Natural killer cell (primary cell): ENCODE data around the gene MARK1. TPM values are rescaled to one million over a fixed set of nuclear protein-coding genes. Genes with fewer than 3 reads are reported as not detected.

ENCODE experiments used
- ATAC-seq, 3 donors: fragments of 150-1000 bp in 2 of 3; fragments of 200-7000 bp in 1 of 3; cut with Tn5 transposase; 1 replicate in 1 of 3; 2 replicates in 2 of 3; pipeline ENCODE4 v1.10.0; 2021; ENCODE audit warnings: mild to moderate bottlenecking in 2 of 3, moderate library complexity in 2 of 3
- DNase-seq, 2 donors: peaks; one replicate each; pipeline versions ENCODE4 v3.0.0 to v3.0.0-alpha.2; 2013 to 2021; ENCODE audit warnings: mixed read lengths in 1 of 2
- H3K27ac ChIP-seq: one replicate; pipeline ENCODE4 v1.5.1; 2013; ENCODE audit warnings: mild to moderate bottlenecking, low read length
- H3K27me3 ChIP-seq: one replicate; pipeline ENCODE4 v1.6.1; 2013; ENCODE audit warnings: low read length; ENCODE audit not compliant: control insufficient read depth, insufficient read depth
- H3K36me3 ChIP-seq: one replicate; pipeline ENCODE4 v1.6.1; 2013; ENCODE audit warnings: low read length; ENCODE audit not compliant: control insufficient read depth, insufficient read depth
- H3K4me1 ChIP-seq: one replicate; pipeline ENCODE4 v1.6.1; 2013; ENCODE audit warnings: low read length; ENCODE audit not compliant: control insufficient read depth, insufficient read depth
- H3K4me3 ChIP-seq: one replicate; pipeline ENCODE4 v1.5.1; 2013; ENCODE audit warnings: low read length
- H3K9me3 ChIP-seq: one replicate; pipeline ENCODE4 v1.6.1; 2013; ENCODE audit warnings: low read length; ENCODE audit not compliant: control insufficient read depth, insufficient read depth
- H3K27ac Mint-ChIP-seq, 2 donors: one replicate each; pipeline ENCODE4 v1.8.0; 2022; ENCODE audit warnings: mild to moderate bottlenecking in 2 of 2, mixed read lengths in 2 of 2, moderate library complexity in 1 of 2
- H3K27me3 Mint-ChIP-seq, 2 donors: one replicate each; pipeline ENCODE4 v1.8.0; 2022; ENCODE audit warnings: low read depth in 2 of 2, mixed read lengths in 2 of 2
- H3K36me3 Mint-ChIP-seq: one replicate; pipeline ENCODE4 v1.8.0; 2022; ENCODE audit warnings: mixed read lengths
- H3K4me1 Mint-ChIP-seq, 2 donors: one replicate each; pipeline ENCODE4 v1.8.0; 2022; ENCODE audit warnings: mixed read lengths in 2 of 2
- H3K4me3 Mint-ChIP-seq: one replicate; pipeline ENCODE4 v1.8.0; 2022; ENCODE audit warnings: mild to moderate bottlenecking, moderate library complexity, mixed read lengths
- H3K9me3 Mint-ChIP-seq, 2 donors: one replicate each; pipeline ENCODE4 v1.8.0; 2022; ENCODE audit warnings: mixed read lengths in 2 of 2
- CTCF ChIP-seq: fragments of 200-600 bp; IDR thresholded peaks from one replicate; pipeline ENCODE4 v1.8.0; 2022; ENCODE audit warnings: antibody characterized with exemption
- WGBS: methylation state at CpG from one replicate; pipeline ENCODE4 v1.1.7; 2013; ENCODE audit warnings: missing lambda C conversion rate; ENCODE audit not compliant: insufficient coverage; 5-methylcytosine and 5-hydroxymethylcytosine counted together
- intact Hi-C: fragments of 100-400 bp; cut with micrococcal nuclease; formaldehyde crosslinking; loops from one replicate; pipeline ENCODE4 v1.14.2; 2022
- total RNA-seq, 4 donors: library from RNA; stranded (reverse); fragments of 120-200 nt in 1 of 4; gene quantifications; one replicate each; pipeline versions ENCODE4 v1.2.3 to v1.2.4, GENCODE V29; 2013 to 2022

Gene MARK1
- total RNA-seq, 3 donors from 2014 or later (not counting 1 experiment from before 2014, with no cell fraction given): 0.13 TPM; not detected in 2

GRCh38 chr1:220696863-220697231, 168.9 kb downstream of the MARK1 start:
- Mint-ChIP-seq H3K4me3 (no peak overlapping the region), H3K4me1 (no peaks in the 10 kb centered on the region), H3K36me3 (no peaks in the 10 kb centered on the region), H3K9me3 (no peaks in the 10 kb centered on the region), H3K27me3 (peaks cover 3 to 12% of the 10 kb centered on the region in 2 donors), H3K27ac (no peak overlapping the region)
- TF ChIP-seq CTCF: no peak
- Histone ChIP-seq H3K27ac (no peak overlapping the region), H3K9me3 (no peaks in the 10 kb centered on the region), H3K4me1 (no peaks in the 10 kb centered on the region), H3K36me3 (no peaks in the 10 kb centered on the region), H3K27me3 (peaks cover 3% of the 10 kb centered on the region), H3K4me3 (no peak overlapping the region)
- DNase-seq (no peak), ATAC-seq (no peak)
- intact Hi-C loops: no loop called here
- WGBS: 91% methylated on average over 8 of the region's 9 CpGs

GRCh38 chr1:220697326-220697725, 169.4 kb downstream of the MARK1 start:
- intact Hi-C loops: no loop called here
- no peaks in the 10 kb centered on the region for H3K36me3 ChIP-seq
- H3K36me3 Mint-ChIP-seq: no peaks in the 10 kb centered on the region
- no peak overlapping the region for H3K4me3 Mint-ChIP-seq
- TF ChIP-seq CTCF: no peak
- no peak overlapping the region for H3K27ac Mint-ChIP-seq
- peak in 1 of 3 donors; percentile 10 for ATAC-seq
- H3K4me1 Mint-ChIP-seq: peaks cover 0 to 4% of the 10 kb centered on the region in 2 donors
- no peaks in the 10 kb centered on the region for H3K4me1 ChIP-seq
- peaks cover 3% of the 10 kb centered on the region for H3K27me3 ChIP-seq
- no peaks in the 10 kb centered on the region for H3K9me3 ChIP-seq
- H3K27me3 Mint-ChIP-seq: peaks cover 7 to 12% of the 10 kb centered on the region in 2 donors
- WGBS: 64% methylated on average over 6 of the region's 6 CpGs
- no peak overlapping the region for H3K4me3 ChIP-seq
- DNase-seq: no peak
- H3K9me3 Mint-ChIP-seq: no peaks in the 10 kb centered on the region
- H3K27ac ChIP-seq: no peak overlapping the region

GRCh38 chr1:220698607-220699016, 170.7 kb downstream of the MARK1 start:
- intact Hi-C loops: no loop called here
- whole genome bisulfite sequencing: 80% methylated on average over 5 of the region's 5 CpGs
- no peaks in the 10 kb centered on the region for H3K9me3 Mint-ChIP-seq
- Histone ChIP-seq H3K27me3 (peaks cover 3% of the 10 kb centered on the region), H3K4me1 (no peaks in the 10 kb centered on the region), H3K4me3 (no peak overlapping the region), H3K9me3 (no peaks in the 10 kb centered on the region), H3K36me3 (no peaks in the 10 kb centered on the region), H3K27ac (no peak overlapping the region)
- H3K4me3 Mint-ChIP-seq: no peak overlapping the region
- no peaks in the 10 kb centered on the region for H3K36me3 Mint-ChIP-seq
- peaks cover 0 to 5% of the 10 kb centered on the region in 2 donors for H3K4me1 Mint-ChIP-seq
- TF ChIP-seq CTCF: no peak
- H3K27me3 Mint-ChIP-seq: peaks cover 13 to 19% of the 10 kb centered on the region in 2 donors
- H3K27ac Mint-ChIP-seq: no peak overlapping the region
- DNase-seq (no peak), ATAC-seq (no peak)

- no peak for ATAC-seq
- Histone ChIP-seq H3K9me3 (no peaks in the 10 kb centered on the region), H3K27ac (no peak overlapping the region), H3K36me3 (no peaks in the 10 kb centered on the region), H3K4me3 (no peak overlapping the region), H3K27me3 (peaks cover 3% of the 10 kb centered on the region), H3K4me1 (no peaks in the 10 kb centered on the region)
- H3K27me3 Mint-ChIP-seq: peaks cover 15 to 23% of the 10 kb centered on the region in 2 donors
- no peaks in the 10 kb centered on the region for H3K9me3 Mint-ChIP-seq
- DNase-seq: no peak
- H3K4me1 Mint-ChIP-seq: peaks cover 0 to 5% of the 10 kb centered on the region in 2 donors
- H3K4me3 Mint-ChIP-seq: no peak overlapping the region
- H3K36me3 Mint-ChIP-seq: no peaks in the 10 kb centered on the region
- intact Hi-C loops: no loop called here
- 86% methylated on average over 3 of the region's 3 CpGs for WGBS
- no peak overlapping the region for H3K27ac Mint-ChIP-seq
- no peak for TF ChIP-seq CTCF
These were observed 171.1 kb downstream of the MARK1 start for GRCh38 chr1:220699044-220699443.
